HG03565 (cell line): ENCODE data around the gene NELFB.
"Not testable (repeated sequence)": the region's sequence is repeated elsewhere in the genome, so short reads cannot be mapped to it uniquely, and the experiment has no call there.

ENCODE experiments used
- ATAC-seq: cut with Tn5 transposase; IDR thresholded peaks from one replicate; pipeline ENCODE4 v1.9.1; 2021; ENCODE audit warnings: mild to moderate bottlenecking, moderate library complexity; ENCODE audit not compliant: unreplicated experiment

NELFB gene

DNA sequence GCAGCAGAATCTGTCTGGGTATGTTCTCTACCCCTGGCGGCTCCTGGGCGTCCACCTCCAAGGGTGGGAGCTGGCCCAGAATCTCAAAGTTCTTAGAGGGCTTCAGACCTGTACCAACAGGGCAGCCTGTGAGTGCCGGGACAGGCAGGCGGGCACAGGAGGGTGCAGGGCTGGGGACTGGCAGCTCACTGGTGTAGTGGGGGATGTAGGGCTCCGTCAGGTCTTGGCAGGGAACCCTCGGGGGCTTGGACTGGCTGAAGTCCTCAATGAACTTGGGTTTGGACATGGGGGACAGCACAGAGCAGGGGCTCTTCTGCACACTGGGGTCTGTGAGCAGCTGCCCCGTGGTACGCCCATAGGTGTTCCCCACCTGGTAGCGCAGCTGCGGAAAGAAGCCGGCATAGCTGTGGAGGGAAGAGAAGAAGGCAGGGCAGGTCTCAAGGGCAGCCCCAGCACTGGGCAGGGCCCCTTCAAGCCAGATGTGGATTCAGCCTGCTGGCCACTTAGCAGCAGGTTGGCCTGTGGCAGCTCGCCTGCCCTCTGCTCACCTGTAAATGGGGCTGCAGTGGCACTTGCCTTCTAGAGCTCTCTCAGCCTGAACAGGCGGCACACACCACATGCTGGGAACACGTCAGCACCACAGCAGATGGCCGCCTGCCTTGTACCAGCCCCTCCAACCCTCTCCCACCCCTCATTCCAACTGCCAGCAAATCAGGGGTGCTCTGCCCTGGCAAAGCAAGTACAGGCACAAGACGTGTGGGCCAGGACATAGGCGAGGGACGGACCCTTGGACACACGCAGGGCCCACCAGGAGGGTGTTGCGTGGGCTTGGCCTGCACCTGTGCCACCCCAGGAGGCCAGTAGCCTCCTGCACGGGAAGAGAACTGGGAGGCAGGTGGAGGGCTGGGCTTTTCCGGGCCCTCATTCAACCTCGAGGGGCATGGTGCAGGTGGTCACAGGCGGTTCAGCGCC is 9.4 kb upstream of the NELFB start:
- ATAC-seq = no peak

DNA sequence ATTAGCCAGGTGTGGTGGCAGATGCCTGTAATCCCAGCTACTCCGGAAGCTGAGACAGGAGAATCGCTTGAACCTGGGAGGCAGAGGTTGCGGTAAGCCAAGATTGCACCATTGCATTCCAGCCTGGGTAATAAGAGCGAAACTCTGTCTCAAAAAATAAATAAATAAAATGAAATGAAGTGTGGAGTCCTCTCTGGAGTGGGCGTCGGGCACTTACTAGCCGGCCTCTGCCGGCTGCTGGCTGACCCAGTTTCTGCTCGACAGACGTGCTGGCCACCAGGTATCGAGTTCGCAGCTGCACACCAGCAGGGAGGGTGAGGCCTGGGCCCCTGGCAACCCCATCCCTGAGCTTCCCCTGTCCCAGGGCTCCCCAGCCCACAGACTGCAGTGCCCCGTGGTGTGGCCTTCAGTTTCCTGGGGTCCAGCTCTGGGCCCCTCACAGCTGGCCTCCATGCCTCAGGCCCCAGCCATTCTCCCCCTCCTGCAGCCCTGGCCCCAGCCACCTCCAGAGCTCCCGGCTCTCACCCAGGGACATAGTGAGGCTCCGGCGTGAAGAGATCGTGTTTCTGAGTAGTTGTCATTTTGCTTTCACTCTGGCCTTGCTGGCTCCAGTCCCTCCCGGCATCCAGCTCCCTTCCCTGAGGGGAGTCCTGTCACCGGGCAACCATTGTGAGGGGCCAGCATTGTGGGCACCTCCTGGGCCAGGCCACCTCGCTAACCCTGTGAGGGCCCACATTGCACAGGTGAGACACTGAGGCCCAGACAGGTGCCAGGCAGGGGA is 7.8 kb upstream of the NELFB start:
- ATAC-seq = no peak

DNA sequence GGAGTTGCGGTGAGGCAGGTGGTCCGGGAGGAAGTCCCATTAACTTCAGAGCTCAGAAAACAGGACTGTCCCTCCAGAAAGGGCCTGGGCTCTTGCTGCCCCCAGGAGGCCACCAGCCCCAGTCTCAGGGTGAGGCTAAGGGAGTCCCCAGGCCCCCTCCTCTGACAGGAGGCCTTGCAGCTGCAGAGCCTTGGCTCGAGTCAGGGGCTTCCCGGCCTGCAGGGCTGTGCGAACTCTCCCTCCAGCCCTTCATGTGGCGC is 7.3 kb upstream of the NELFB start:
- ATAC-seq = no peak

DNA sequence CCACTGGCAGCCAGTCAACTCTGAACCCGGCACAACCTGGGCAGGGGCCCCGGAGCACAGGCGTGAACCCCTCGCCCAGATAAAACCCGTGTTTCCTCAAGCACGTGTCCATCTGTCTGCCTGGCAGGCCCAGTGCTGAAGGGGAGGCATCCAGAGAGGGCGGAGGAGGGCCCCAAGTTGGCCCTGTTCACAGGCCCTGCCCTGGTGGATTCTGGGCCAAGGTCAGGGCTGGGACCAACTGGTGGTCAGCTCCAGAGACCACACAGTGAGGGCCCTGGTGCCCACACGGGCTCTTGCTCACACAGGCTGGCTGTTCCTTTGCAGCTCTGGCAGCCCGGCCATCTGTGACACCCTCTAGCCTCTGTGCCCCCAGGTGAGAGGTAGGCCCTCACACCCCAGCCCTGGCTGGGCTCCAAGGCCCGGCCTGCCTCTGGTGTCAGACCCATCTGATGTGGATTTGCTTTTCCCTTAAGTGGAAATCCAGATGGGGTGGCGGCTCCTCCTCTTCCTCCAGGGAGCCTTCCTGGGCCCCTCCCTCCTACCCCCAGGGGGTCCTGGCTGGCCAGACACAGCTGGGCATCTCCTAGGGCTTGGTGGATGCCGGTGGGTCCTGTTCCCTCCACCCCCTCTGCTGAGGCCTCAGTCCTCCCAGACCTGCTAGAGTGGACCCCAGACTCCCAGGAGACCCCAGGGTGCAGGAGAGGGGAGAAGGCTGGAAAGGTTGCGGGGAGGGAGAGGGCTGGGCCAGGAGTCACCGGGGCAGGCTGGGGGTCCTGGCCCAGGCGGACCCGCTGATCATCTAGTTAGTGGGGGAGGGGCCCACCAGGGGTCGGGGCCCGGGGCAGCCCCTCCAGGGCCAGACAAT is 4.6 kb upstream of the NELFB start:
- no peak for ATAC-seq

DNA sequence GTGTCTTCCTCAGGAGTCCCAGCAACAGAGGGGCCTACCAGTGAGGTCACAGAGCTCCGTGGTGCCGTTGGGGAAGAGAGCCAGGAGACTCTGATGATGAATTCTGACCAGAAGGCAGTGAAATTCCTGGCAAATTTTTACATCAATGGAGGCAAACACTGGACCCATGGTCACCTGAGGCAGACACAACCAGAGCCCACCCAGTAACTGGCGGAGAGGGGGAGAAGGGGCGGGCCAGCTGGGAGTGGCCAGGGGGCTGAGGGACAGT is 4.0 kb upstream of the NELFB start, which contains the start of gene STPG3:
Gene STPG3, plus strand, starts transcription at position 93 of the 268 bp plus-strand sequence. Its CDS starts 1 bp downstream, at position 94.
- ATAC-seq = no peak

DNA sequence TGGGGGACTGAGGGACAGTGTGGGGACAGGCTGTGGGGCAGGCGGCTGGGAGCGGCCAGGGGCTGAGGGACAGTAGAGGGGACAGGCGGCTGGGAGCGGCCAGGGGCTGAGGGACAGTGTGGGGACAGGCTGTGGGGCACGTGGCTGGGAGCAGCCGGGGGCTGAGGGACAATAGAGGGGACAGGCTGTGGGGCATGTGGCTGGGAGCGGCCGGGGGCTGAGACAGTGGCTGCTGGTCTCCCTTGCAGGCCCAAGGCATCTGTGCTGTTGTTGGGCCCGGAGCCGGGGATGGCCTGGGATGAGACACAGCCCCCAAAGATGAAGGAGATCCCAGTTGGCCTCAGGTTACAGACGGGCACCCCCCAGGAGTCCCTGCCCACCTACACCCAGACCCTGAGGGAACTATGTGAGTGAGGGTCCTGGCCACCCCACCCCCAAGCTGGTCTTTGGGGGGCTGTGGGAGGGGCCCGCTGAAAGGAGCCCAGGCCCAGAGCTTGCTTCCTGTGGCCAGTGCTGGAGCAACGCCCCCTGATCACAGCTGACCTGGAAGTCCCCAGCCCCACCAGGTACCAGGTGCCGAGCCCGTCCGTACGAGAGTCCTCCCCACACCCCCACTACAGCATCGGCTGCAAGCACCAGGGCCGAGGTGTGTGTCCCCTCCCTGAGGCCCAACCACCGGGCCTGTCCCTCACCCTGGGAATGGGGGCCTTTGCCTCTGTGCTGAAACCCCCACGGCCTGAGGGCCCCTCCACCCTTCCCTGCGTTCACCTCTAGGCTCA is 3.4 kb upstream of the NELFB start:
- no peak for ATAC-seq

DNA sequence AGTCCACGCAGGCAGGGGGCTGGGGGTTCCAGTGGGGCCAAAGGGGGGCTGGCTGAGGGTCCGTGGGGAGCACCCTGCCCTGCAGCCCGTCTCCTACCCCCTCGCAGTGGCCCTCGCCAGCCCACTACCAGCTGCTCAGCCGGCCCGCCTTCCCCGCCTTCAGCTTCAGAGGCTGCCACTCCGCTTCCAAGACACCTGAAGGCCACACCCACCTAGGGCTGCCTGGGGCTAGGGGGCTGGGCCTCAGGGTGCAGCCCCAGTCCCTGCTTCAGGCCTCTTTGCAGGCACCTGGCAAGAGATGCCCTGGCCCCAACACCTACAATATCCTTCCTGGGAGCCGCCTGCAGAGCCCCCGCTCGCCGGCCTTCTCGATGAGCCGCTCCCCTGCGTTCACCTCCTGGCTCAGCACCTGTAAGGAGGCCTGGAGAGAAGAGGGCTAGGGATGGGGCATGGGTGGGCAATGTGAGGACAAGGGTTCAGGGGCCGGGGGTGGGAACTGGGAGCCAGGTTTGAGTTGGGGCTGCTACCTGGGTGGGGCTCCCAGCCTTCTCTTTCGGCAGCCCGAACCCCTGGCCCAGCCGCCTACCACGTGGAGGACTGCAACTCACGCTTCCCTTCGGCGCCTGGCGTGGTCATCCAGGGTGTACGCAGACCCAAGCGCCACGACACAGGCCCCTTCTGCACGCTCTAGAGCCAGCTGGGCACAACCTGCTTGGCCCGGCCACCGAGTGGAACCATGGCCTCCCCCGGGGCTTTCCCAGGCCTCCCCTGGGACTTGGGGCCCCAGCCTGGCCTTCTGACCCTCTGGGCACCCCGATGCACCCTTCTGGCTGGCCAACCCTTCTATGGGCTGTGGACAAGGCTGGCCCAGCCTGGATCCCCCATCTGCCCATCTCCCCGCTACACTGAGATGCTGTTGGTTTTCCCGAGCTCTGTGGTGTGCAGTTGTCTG is 2.3 kb upstream of the NELFB start:
- no peak for ATAC-seq

DNA sequence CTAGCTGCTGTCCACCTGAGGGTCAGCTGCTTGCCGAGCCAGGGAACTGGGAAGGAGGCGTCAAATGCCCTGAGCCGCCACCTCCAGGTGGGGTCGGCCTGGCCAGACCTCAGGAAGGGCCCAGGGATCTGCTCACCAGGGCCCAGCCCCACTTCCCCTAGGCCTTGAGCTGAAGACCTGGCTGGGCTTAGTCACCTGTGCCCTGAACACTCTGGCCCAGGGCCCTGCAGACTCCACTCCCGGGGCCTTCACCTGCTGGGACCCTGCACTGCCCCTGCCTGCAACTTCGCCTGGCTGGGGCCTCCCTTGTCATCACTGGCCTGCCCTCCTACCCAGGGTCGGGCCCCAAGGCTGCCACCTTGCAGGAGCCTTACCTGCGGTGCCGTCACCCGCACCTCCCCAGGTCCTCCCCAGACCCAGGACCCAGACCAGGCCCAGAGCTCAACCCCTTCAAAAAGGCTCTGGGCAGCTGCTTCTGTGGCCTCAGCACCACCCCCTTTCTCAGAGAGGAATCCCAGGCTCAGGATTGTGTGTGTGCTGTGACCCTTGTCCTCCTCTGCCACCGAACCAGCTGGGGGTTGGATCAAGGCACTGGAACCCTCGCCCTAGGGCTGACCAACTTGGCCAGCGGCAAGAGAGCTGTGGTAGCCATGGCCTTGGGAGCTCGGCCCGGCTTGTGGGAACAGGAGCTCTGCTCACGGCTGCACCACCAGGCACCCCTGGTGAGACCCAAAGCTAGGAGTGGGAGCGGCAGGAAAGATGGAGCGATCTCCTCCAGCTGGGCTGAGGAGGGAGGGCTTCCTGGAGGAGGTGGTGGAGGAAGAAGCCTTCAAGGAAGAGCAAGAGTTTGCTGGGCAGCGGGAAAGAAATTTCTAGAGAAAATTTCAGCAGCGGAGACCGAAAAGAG is 1.2 kb upstream of the NELFB start:
- no peak for ATAC-seq

DNA sequence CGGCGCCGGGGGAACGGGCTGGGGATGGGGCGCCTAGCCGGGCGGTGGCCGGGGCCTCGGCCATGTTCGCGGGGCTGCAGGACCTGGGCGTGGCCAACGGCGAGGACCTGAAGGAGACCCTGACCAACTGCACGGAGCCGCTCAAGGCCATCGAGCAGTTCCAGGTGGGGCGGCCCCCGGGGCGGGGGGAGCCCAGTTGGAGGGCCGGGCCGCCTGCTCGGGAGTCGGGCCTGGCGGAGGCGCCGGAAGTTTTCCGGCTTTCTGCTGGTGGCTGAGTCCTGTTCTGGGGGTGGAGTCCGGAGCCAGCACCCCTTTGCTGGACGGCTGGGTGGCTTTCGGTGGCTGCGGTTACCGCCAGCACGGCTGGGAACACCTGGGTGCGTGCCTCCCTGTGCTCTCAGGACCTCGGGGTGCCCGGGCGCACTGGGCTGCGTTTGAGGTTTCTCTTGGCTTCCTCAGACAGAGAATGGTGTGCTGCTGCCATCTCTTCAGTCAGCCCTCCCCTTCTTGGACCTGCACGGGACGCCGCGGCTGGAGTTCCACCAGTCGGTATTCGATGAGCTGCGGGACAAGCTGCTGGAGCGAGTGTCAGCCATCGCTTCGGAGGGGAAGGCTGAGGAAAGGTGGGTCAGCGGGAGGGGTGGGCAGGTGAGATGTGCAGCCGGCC is 454 bp downstream of the NELFB start:
- peak; percentile 20 for ATAC-seq

DNA sequence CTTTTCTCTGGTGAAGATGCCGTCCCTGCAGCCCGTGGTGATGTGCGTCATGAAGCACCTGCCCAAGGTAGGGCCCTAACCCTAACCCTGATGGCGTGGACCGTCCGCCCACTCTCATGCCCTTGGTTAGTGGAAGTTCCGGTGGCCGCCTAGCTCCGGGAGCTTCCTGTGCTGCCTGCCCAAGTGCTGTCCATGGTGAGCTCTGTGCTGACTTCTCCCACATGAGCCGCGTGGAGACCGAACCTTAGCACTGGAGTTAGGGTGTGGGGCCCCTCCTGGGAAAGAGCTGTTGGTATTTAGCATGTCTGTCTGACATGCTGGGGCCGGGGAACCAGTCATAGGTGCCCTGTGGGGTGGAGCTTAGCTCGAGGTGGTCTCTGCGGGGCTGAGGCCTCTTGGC is 1.2 kb downstream of the NELFB start:
- ATAC-seq = no peak

DNA sequence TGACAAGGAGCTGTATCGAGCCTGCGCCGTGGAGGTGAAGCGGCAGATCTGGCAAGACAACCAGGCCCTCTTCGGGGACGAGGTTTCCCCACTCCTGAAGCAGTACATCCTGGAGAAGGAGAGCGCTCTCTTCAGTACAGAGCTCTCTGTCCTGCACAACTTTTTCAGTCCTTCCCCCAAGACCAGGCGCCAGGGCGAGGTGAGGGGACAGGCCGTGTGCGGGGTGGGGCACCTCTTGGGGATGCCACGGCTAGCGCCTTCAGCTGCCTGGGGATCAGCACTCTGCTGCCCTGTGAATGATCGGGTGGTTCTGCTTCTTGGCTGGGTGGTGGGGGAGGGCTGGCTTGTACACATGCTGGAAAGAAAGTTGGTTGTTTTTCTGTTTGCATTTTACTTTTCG is 1.7 kb downstream of the NELFB start:
- no peak for ATAC-seq

DNA sequence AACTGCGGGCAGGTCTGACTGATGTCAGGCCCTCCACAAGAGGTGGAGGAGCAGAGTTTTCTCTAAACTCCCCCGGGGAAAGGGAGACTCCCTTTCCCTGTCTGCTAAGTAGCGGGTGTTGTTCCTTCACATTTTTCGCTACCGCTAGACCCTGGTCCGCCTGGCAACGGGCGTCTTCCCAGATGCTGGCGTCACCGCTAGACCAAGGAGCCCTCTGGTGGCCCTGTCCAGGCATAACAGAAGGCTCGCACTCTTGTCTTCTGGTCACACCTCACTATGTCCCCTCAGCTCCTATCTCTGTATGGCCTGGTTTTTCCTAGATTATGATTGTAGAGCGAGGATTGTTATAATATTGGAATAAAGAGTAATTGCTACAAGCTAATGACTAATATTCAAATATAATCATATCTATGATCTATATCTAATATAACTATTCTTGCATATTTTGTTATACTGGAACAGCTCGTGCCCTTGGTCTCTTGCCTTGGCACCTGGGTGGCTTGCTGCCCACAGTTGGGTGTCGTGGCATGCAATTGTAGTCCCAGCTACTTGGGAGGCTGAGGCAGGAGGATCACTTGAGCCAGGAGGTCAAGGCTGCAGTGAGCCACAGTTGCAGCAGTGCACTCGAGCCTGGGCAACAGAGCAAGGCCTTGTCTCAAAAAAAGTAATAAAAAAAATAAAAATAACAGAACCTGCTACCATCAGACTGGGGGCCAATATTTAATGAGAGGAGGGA is 7.2 kb downstream of the NELFB start:
- ATAC-seq = not testable (repeated sequence)

DNA sequence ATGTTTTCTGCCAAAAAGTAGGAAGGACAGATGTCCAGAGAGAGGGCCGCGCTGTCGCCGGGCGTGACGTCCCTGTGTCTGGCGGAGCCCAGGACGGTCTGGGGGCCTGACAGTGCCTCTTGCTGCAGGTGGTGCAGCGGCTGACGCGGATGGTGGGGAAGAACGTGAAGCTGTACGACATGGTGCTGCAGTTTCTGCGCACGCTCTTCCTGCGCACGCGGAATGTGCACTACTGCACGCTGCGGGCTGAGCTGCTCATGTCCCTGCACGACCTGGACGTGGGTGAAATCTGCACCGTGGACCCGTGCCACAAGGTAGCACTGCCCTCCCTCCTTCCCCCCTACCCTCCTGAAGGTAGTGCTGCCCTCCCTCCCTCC is 7.8 kb downstream of the NELFB start:
- no peak for ATAC-seq

DNA sequence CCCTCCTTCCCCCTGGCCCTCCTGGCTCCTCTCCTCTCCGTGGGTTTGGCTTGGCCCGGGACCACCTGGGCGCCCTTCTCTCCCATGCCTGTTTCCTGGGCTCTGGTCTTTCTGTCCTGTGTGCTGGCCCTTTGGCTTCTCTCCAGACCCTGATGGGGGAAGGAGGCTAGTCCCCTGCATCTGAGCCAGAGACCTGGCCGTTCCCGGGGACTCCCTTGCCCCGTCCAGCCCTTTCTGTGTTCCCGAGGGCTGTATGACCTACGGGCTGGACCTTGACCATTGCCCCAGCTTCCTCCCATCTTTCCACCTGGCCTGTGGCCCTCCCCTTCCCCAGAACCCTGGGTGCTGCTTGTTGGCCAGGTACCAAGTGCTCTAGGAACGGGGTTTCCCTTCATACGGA is 8.4 kb downstream of the NELFB start:
- no peak for ATAC-seq

DNA sequence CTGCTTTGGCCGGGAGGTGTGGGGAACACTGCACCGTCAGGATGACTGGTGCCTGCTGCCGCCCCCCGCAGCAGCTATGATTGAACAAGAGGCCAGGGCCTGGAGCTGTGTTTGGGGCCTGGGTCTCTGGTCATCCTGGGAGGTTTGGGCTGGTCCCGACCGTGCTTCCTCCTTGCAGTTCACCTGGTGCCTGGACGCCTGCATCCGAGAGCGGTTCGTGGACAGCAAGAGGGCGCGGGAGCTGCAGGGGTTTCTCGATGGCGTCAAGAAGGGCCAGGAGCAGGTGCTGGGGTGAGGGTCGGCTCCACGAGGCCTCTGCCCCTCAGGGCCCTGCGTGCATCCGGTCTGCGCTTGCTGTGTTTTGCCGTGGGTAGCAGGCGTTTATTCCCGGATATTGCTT is 8.9 kb downstream of the NELFB start:
- no peak for ATAC-seq

DNA sequence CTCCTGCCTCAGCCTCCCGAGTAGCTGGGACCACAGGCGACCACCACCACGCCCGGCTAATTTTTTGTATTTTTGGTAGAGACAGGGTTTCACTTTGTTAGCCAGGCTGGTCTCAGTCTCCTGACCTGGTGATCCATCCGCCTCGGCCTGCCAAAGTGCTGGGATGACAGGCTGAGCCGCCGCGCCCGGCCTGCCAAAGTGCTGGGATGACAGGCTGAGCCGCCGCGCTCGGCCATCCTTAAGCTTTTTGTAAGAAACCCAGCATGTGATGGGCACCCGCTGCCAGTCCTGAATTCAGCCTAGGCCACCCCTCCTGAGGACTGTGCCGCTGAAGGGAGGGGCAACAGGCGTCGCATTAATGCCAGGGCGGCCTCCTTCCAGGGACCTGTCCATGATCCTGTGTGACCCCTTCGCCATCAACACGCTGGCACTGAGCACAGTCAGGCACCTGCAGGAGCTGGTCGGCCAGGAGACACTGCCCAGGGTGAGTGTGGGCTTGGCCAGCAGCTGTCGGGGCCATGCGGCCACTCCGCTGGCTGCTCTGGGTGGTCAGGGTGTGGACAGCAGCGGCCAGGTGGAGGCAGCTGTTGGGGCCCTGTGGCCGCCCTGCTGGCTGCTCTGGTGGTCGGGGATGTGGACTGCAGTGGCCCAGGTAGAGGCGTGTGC is 10.5 kb downstream of the NELFB start:
- no peak for ATAC-seq

DNA sequence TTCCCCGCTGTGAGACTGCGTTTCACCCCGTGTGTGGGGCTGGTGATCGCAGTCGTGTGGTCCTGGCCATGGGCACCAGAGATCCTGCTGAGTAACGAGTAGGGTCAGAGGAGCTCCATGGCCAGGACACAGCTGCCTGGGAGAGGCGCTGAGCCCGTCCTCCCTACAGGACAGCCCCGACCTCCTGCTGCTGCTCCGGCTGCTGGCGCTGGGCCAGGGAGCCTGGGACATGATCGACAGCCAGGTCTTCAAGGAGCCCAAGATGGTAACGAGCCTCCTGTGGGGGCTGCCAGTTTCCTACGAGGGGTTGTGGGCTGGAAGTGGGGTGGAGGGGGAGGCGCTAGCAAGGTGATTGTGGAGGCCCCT is 11.0 kb downstream of the NELFB start:
- ATAC-seq = no peak
